ENCODE results near the gene DENND2A. TPM values are rescaled to one million over a fixed set of nuclear protein-coding genes. Genes with fewer than 3 reads are reported as not detected.

The DENND2A gene
- total and polyA plus RNA-seq, 10 of the 15 experiments (the other 5 are each of a cell fraction or from before 2014, with no cell fraction given): 0.01 TPM; not detected in 9

GRCh38 chr7:140643416-140643815 lies 2.8 kb upstream of the DENND2A start:
- no peaks in the 10 kb centered on the region for H3K4me1 ChIP-seq (ENCODE audit: control insufficient read depth, insufficient read depth, low read length)
- no peaks in the 10 kb centered on the region for H4K20me1 ChIP-seq (ENCODE audit: control insufficient read depth, insufficient read depth)
- ChIA-PET POLR2A (no interaction called here), SMC1A (ENCODE audit: uncharacterized antibody, unreplicated experiment) (no interaction called here), RAD21 (ENCODE audit: unreplicated experiment) (no interaction called here), CTCF (no interaction called here)
- peaks cover 3 to 12% of the 10 kb centered on the region in 2 experiments for H3K27me3 ChIP-seq (replicated peaks in 1 of 2; ENCODE audit: control insufficient read depth in 2 of 2, insufficient read depth in 2 of 2, low read length in 1 of 2)
- no peaks in the 10 kb centered on the region; the same call in 2 of the 3 replicates for H3K9me3 ChIP-seq (replicated peaks; ENCODE audit: control insufficient read depth, insufficient read depth, low read length)
- ATAC-seq (no peak), FAIRE-seq (no peak), DNase-seq (ENCODE audit: low read depth, low spot score) (no peak)
- H3K27ac ChIP-seq (ENCODE audit: control insufficient read depth, insufficient read depth): no peak overlapping the region
- H3K36me3 ChIP-seq (ENCODE audit: control insufficient read depth in 2 of 2, insufficient read depth in 2 of 2, low read length in 1 of 2): no peaks in the 10 kb centered on the region
- 62% methylated on average over 5 of the region's 5 CpGs for WGBS (ENCODE audit: insufficient coverage, insufficient replicate concordance, low lambda C conversion rate, missing lambda C conversion rate)
- BruUV-seq (replicated peaks): no TSS peak
- no peak overlapping the region for H2AFZ ChIP-seq (ENCODE audit: control insufficient read depth, low read depth, low read length)
- intact Hi-C loops (cut with micrococcal nuclease; ENCODE audit: unreplicated experiment) (no loop called here), in situ Hi-C loops (cut with MboI) (no loop called here)
- H3K4me2 ChIP-seq (ENCODE audit: control insufficient read depth, insufficient read depth): no peak overlapping the region
- H3K79me2 ChIP-seq (ENCODE audit: control insufficient read depth, insufficient read depth, low read length): no peaks in the 10 kb centered on the region
- TF ChIP-seq RFX5 (IDR thresholded peaks at IDR 0.05; ENCODE audit: low read depth, low read length) (no peak), CHD4 (IDR thresholded peaks at IDR 0.05) (no peak), KLF5 (IDR thresholded peaks at IDR 0.05; ENCODE audit: partially characterized antibody) (no peak), MEF2B (IDR thresholded peaks at IDR 0.05; ENCODE audit: partially characterized antibody, poor library complexity, severe bottlenecking) (no peak), TCF12 (IDR thresholded peaks at IDR 0.05; ENCODE audit: low read depth, low read length) (no peak)
- TF ChIP-seq, protein P1, sequence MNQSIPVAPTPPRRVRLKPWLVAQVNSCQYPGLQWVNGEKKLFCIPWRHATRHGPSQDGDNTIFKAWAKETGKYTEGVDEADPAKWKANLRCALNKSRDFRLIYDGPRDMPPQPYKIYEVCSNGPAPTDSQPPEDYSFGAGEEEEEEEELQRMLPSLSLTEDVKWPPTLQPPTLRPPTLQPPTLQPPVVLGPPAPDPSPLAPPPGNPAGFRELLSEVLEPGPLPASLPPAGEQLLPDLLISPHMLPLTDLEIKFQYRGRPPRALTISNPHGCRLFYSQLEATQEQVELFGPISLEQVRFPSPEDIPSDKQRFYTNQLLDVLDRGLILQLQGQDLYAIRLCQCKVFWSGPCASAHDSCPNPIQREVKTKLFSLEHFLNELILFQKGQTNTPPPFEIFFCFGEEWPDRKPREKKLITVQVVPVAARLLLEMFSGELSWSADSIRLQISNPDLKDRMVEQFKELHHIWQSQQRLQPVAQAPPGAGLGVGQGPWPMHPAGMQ (IDR thresholded peaks at IDR 0.05; ENCODE audit: borderline replicate concordance): no peak
- H3K4me3 ChIP-seq: no peak overlapping the region
- no peak overlapping the region for H3K9ac ChIP-seq (ENCODE audit: control insufficient read depth, insufficient read depth, low read length)

Measured in GM12878 (cell line).